ENCODE measurements around the gene GOLGA2.

GRCh38 chr9:128317629-128318028 lies 41.8 kb upstream of the GOLGA2 start:
- TF ChIP-seq POLR2A (IDR thresholded peaks at IDR 0.05) (no peak), POLR2AphosphoS5 (IDR thresholded peaks at IDR 0.05) (no peak)

Measured in upper lobe of left lung (tissue), 4 donors.